Omental fat pad (tissue), 4 donors: ENCODE measurements around the gene RRBP1. TPM values are rescaled to one million over a fixed set of nuclear protein-coding genes. Genes with fewer than 3 reads are reported as not detected.

Experiments
- ATAC-seq: fragments of 150-250 bp; one replicate; pipeline ENCODE4 v1.9.1; 2016; ENCODE audit warnings: mild to moderate bottlenecking, moderate library complexity; ENCODE audit not compliant: low FRiP score
- DNase-seq: peaks from one replicate; pipeline ENCODE4 v3.0.0-alpha.2; 2019; ENCODE audit warnings: low spot score
- total RNA-seq, 4 donors: library from RNA; depleted of rRNA; stranded (reverse); fragments of >200 nt; gene quantifications; one replicate each; pipeline ENCODE4 v1.1.0, GENCODE V29; 2016
- TF ChIP-seq, protein P1 (sequence below), 3 donors: fragments of 450-650 bp; IDR thresholded peaks; one replicate each; pipeline ENCODE4 v1.5.1; 2016 to 2017; ENCODE audit warnings: antibody characterized with exemption in 3 of 3, mild to moderate bottlenecking in 3 of 3, moderate library complexity in 2 of 3

The RRBP1 gene, protein sequence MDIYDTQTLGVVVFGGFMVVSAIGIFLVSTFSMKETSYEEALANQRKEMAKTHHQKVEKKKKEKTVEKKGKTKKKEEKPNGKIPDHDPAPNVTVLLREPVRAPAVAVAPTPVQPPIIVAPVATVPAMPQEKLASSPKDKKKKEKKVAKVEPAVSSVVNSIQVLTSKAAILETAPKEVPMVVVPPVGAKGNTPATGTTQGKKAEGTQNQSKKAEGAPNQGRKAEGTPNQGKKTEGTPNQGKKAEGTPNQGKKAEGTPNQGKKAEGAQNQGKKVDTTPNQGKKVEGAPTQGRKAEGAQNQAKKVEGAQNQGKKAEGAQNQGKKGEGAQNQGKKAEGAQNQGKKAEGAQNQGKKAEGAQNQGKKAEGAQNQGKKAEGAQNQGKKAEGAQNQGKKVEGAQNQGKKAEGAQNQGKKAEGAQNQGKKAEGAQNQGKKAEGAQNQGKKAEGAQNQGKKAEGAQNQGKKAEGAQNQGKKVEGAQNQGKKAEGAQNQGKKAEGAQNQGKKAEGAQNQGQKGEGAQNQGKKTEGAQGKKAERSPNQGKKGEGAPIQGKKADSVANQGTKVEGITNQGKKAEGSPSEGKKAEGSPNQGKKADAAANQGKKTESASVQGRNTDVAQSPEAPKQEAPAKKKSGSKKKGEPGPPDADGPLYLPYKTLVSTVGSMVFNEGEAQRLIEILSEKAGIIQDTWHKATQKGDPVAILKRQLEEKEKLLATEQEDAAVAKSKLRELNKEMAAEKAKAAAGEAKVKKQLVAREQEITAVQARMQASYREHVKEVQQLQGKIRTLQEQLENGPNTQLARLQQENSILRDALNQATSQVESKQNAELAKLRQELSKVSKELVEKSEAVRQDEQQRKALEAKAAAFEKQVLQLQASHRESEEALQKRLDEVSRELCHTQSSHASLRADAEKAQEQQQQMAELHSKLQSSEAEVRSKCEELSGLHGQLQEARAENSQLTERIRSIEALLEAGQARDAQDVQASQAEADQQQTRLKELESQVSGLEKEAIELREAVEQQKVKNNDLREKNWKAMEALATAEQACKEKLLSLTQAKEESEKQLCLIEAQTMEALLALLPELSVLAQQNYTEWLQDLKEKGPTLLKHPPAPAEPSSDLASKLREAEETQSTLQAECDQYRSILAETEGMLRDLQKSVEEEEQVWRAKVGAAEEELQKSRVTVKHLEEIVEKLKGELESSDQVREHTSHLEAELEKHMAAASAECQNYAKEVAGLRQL (N-terminal part only)
- total RNA-seq: 100 to 1,000 TPM in 1 of 4 donors, 10 to 100 TPM in 3; 67.9 to 142 (median 87.2) TPM

DNA sequence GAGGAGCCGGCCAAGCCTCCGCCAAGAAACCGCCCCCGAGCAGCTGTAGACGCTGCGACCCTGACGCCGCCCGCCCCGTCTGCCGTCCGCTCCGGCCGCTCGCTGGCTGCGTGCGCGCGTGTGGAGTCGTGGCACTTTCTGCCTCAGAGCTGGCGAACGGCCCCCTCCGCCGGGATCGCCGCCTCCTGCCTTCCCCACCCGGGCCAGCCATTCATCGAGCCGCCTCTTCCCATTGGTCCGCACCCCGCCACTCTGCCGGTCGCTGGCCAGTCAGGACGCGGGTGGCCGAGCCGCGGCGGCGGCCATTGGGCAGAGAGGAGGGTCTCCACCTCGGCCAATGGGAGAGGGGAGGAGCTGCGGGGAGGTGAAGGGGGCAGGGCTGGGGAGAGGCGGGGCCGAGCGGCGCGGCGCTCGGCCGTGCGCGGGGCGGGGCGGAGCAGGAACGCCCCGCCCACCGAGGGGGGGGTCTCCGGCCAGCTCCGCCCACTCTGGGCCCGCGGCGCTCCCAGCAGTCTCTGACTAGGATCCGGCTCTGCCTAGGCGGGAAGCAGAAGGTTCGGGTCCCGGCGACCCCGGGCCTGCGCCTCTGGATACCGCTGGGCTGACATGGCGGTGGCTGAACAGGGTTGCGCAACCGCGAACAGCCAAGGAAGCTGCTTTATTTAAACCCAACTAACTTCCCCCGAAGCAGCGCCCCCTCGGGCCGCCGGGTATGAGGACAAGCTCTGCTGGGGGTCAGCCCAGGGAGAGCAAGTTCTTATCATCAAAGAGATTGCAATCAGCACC is at the start of gene RRBP1:
Gene RRBP1 (minus strand): TSS at position 140 of the 786 bp plus-strand sequence. CDS start 21,735 bp downstream, outside the sequence.
- TF ChIP-seq, protein P1, sequence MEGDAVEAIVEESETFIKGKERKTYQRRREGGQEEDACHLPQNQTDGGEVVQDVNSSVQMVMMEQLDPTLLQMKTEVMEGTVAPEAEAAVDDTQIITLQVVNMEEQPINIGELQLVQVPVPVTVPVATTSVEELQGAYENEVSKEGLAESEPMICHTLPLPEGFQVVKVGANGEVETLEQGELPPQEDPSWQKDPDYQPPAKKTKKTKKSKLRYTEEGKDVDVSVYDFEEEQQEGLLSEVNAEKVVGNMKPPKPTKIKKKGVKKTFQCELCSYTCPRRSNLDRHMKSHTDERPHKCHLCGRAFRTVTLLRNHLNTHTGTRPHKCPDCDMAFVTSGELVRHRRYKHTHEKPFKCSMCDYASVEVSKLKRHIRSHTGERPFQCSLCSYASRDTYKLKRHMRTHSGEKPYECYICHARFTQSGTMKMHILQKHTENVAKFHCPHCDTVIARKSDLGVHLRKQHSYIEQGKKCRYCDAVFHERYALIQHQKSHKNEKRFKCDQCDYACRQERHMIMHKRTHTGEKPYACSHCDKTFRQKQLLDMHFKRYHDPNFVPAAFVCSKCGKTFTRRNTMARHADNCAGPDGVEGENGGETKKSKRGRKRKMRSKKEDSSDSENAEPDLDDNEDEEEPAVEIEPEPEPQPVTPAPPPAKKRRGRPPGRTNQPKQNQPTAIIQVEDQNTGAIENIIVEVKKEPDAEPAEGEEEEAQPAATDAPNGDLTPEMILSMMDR (IDR thresholded peaks at IDR 0.05): no peak
- DNase-seq (peak; percentile 84), ATAC-seq (peak; percentile 96)

DNA sequence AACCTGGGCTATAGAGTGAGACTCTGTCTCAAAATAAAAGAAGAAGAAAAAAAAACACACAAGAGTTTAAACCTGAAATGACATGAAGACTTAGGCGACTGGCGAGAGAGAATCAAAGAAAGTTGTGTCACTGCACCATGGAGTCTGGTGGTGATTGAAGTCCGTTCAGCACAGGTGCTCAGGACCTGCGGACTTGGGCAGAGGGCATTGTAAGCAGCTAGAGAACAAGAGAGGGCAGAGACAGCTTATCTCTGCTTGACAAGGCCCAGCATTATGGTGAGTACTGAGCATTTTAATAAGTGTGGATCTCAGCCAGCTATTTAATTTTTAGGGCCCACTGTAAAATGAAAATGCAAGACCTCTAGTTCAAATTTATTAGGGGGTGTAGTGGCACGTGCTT is 49.2 kb upstream of the RRBP1 start:
- DNase-seq (no peak), ATAC-seq (no peak)
- TF ChIP-seq, protein P1 (IDR thresholded peaks at IDR 0.05): no peak

DNA sequence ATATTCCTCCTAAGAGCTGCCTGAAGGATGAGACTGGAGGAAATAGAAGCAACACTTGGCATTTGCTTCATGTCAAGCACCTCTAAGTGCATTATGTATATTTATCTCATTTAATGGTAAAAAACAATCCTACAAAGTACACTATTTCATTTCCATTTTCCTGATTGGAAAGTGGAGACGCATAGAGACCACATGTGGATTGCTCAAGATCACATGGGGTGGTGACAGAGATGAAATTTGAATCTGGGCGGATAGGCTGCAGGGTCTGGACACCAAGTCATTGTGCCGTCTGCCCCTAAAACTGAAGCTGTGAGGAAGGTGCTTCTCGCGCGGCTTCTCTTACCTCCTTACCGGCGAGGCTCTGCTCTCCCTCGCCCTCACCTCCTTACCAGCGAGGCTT is 48.0 kb upstream of the RRBP1 start:
- TF ChIP-seq, protein P1 (IDR thresholded peaks at IDR 0.05): no peak
- DNase-seq (no peak), ATAC-seq (no peak)

DNA sequence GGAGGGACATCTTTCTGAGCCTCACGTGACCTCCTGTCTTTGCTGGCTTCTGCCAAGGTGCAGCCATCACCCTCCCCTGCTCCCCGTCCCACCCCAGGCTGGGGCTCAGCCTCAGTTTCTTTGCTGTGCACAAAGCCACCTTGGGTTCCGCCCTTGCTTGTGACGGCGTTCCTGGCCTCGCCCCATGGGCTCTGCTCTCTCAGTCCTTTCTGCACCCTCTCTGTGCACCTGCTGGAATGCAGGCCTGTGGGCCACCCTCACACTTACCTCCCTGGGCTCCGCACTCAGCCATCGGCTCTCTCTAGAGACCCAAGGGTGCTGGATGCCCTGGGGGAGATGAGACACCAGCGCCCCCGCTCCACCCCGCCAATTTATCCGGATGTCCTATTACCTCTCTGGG is 46.0 kb upstream of the RRBP1 start:
- ATAC-seq: no peak
- TF ChIP-seq, protein P1 (IDR thresholded peaks at IDR 0.05): no peak
- no peak for DNase-seq

DNA sequence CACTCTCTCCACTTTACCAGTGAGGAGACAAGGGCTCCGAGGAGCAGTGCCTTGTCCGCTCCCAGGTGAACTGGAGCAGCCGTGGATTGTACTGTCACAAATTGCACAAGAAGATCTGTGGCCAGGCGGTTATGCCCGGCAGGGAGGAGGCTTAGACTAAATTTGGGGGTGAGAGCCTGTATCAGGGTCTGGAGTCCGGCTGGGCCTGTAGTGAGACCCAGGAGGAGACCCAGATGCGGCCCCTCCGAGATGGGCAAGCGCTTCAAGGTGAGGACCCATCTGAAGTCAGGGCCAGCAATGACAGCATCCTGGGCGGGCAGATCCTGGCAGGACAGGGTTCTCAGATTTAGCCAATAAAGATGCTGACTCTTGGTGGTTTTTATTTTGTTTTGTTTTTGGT is 45.3 kb upstream of the RRBP1 start:
- DNase-seq (no peak), ATAC-seq (no peak)
- TF ChIP-seq, protein P1 (IDR thresholded peaks at IDR 0.05): no peak

DNA sequence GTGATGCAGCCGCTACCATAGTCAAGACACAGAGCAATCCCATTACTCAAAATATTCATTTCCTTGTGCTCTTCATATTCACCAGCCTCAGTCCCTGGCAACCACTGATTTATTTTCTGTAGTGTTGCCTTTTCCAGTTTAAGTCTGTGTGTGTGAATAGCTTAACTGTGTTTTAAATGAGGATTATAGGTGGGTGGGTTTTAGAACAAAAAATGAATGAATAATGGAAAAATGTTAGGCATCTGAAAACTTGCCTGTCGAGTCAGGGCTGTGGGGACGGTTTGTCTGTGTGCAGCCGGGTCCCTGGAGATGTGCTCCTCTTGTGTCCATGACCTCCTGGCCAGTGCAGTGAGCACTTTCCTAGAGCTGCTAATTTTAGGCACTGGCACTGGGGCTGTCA is 44.9 kb upstream of the RRBP1 start:
- TF ChIP-seq, protein P1 (IDR thresholded peaks at IDR 0.05): no peak
- ATAC-seq: no peak
- DNase-seq: no peak
